Endometrial microvascular endothelial cells (primary cell): ENCODE data around the gene TCF15. TPM values are rescaled to one million over a fixed set of nuclear protein-coding genes. Genes with fewer than 3 reads are reported as not detected.

Experiments
- in situ Hi-C: cut with HindIII; loops from 2 replicates; pipeline ENCODE4 v1.10.0; 2017; ENCODE audit warnings: low sequenced_read_pairs, low pct_unique_long_range_greater_than_20kb; ENCODE audit errors: inconsistent ontology term
- total RNA-seq: library from RNA; depleted of rRNA; stranded (reverse); fragments of >200 nt; gene quantifications from one replicate; pipeline ENCODE4 v1.2.3, GENCODE V29; 2015; ENCODE audit errors: inconsistent ontology term

Gene TCF15, protein sequence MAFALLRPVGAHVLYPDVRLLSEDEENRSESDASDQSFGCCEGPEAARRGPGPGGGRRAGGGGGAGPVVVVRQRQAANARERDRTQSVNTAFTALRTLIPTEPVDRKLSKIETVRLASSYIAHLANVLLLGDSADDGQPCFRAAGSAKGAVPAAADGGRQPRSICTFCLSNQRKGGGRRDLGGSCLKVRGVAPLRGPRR
- total RNA-seq = 4.7 TPM

DNA sequence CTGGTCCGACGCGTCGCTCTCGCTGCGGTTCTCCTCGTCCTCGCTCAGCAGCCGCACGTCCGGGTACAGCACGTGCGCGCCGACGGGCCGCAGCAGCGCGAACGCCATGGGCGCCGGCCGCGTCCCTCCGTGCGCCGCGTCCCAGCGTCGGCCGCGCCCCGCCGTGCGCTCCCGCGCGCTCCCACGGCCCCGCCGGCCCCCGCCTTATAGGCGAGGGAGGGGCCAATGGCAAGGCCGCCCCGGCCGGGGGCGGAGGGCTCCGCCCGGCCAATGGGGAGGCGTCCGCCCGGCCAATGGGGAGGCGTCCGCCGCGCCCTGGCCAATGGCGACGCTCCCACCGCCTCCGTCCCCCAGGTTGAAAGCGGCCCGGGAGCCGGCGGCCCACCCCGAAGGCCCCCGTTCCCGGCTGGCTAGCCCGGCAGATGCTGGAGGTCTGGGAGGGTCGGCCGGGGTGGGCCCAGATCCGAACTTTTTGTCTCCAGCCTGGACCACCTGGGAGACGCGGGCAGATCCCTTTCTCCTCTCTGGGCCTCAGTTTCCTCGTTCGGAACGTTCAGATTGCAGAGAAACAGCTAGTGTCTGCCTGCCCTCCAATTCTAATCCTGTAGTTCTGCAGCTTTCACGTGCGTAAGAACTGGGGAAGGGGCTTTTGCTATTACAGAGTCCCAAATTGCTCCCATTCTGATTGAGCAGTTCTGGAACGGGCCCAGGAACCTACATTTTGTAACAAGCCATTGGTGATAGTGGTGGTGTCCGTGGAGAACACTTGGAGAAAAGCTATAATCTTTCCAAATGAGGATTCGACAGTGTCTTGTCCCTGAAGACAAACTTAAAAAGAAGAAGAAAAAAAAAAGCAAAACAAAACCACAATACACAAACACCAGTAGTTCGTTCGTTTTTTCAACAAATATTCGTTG lies at the start of gene TCF15:
Gene TCF15, minus strand, starts transcription at position 180 of the 917 bp plus-strand sequence. Its CDS starts 72 bp downstream, at position 108.
- in situ Hi-C loops = no loop called here

DNA sequence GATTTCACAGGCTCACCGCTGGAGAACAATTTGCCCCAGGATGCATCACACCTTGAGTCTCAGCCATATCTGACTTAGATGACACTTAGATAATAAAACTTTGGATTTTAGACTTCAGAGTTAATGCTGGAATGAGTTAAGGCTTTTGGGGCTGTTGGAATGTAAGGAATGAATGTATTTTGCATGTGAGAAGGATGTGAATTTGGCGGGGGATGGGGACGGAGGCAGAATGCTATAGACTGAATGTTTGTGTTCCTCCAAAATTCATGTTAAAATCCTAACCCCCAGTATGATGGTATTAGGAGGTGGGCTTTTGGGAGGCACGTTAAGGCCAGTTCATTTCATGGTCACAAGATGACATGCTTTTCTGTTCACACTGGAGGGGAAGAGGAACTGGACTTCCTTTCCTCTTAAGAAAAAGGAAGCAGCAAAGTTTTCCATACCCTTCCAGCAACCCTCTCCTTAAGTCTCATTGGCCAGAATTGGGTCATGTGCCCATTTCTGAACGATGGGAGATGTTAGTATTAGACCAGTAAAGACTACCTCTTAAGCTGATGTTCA lies 48.7 kb upstream of the TCF15 start:
- in situ Hi-C loops = no loop called here

DNA sequence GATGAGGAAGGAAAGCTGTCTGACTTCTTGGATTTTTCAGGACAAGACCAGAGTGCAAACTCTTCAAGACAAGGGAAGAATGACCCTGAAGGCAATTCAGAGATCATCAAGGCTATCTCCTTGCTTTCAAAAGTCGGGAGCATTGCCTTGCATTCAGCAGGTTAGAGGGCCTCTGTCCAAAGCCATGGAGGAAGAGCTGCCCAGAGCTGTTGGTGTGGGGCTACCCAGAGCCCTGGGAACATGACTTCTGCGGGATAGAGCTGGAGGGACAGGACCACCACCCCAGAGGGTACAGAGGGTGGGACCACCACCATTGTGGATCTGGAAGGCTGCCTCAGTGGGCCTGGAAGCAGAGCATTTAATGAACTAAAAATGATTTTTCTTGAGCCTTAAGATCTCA lies 48.1 kb upstream of the TCF15 start:
- in situ Hi-C loops = no loop called here

DNA sequence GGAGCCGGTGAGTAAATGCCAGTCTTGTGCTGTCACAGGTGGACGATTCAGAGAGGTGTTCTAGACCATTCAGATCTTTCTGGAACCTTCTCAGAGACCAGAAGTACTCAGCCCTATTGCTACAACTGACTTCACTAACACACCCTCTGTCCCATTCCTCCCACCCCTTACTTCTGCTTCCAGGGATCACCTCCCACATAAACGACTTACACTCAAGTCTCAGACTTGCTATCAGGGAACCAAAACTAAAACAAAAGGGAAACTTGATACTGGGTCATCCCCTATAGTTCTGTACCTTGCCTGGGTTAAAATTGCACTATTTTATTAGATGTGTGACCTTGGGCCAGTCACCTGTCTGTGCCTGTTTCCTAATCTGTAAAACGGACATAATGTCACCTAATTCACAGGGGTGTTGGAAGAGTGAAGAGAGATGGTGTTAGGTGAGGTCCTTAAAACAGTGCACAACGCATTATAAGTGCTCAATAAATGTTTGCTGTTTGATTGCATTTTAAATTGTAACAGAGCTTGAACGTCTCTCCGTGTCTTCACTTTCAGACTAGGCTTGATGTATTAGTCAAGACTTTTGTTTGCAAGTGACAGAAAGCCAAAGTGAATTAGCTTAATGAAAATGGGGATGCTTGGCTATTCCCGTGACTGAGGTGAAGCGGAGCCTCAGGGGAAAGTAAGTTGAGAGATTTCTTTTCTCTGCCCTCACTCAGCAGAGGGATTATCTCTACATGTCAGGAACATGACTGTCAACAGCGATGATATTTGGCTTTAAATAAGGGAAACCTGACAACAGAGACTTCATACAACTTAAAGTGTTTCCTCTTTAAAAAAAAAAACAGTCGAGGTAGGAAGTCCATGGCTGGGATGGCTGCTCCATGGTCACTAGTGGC lies 45.9 kb upstream of the TCF15 start:
- in situ Hi-C loops = no loop called here

- in situ Hi-C loops = no loop called here
Measured at GRCh38 chr20:654417-654750, 44.3 kb upstream of the TCF15 start.

DNA sequence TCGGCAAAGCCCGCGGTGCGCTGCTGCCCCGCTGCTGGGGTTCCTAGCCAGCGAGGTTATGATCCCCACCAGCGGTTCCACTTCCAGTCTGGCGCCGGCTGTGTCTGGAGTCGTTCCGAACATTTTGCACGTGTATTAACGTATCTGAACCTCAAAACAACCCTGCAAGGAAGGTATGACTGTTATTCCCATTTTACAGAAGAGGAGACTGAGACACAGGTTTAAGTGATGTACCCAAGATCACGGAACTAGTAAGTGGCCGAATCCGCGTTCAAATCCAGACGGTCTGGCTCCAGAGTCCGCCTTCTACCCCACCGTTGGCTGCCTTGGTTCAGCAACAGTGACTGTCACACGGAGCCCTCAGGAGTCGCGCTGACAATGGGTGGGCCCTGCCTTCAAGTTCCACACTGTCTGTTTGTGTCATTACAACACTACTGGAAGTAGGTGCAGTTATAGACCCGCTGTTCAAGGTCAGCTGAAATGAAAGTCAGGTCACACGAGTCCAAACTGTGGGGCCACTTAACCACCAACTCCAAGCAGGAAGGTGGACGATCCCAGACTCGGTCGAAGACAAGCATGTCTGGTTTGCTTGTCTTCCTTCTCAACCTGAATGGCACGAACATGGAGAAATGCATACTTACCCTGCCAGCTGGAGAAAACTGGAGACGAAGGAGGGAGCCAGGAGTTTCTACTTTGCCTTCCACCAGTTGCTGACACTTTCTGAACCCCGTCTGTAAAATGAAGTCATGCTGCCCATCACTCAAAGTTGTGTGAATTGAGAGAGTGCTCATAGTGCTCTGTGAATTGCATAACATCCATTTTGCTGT lies 43.7 kb upstream of the TCF15 start:
- in situ Hi-C loops = no loop called here

DNA sequence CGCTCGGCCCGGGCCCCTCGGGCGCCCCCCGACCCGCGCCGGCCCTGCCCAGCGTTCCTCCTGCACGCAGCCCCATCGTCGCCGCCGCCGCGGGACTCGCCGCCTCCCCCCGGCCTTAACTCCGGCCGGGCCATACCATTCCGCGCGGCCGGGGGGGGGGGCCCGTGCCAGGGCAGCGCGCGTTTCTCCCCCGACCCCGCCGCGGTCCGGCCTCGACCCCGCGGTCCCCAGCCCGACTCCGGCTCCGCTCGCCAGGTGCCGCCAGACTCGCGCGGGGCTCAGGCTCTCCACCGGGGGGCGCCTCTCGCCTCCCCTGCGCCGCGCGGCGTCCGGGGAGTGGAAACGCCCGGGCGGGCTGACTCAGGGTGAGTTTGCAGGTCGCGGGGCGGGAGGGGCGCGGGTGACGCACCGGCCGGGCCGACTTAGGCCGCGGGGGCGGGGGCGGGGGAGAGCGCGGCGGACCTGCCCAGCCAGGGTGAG lies 43.0 kb upstream of the TCF15 start, which contains the start of gene SRXN1:
Gene SRXN1, minus strand, starts transcription at position 91 of the 480 bp plus-strand sequence. Its CDS starts 15 bp downstream, at position 76.
- in situ Hi-C loops = no loop called here

GRCh38 chr20:652615-653109 lies 42.6 kb upstream of the TCF15 start:
- in situ Hi-C loops = no loop called here

DNA sequence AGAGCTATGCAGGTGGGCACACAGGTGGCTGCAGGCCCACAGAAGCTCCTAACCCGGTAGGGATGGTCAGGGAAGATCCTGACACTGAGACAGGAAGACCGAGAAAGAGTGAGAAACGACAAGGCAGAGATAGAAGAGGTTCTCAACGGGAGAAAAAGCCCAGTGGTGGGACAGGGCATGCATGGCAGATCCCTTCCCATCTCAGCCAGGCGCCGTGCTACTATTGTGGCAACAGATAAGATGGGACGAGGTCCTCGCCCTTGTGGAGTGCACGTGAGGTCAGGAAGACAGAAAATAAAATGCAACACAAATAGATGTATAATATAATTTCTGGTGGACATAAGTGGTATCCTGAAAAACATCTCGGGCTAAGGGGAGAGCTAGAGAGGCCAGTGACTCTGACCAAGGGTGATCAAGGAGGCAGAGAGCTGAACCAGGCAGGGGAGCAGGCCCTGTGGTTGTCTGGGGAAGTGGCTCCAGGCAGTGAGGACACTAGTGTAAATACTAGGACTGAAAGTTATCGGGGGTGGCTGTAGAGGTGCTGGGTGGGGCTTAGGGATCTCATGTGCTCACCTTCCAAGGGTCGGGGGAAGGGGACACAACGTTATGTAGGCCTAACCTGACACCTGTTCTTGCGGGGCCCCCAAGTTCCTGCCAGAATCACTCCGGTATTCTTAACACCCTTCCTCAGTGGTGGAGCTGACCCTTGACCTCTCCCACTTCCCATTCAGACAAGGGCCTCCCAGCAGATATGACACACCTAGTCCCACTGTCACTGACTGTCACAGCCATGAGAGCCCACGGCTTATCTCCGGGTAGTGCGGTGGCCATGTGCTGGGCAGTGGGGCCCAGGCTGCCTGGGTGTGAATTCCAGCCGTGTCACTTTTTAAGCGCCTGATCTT lies 41.9 kb upstream of the TCF15 start:
- in situ Hi-C loops = no loop called here

DNA sequence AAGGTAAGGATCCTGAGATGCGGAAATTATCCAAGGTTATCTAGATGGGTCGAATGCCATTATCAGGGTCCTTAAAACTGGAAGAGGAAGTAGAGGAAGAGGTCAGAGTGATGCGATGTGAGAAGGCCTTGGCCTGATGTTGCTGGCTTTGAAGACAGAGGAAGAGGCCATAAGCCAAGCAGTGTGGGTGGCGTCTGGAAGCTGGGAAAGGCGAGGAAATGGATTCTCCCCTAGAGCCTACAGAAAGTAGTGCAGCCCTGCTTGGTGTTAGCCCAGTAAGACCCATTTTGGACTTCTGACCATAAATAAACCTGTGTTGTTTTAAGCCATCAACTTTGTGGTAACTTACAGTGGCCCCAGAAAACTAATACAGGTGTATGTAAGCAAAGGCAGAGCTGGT lies 40.8 kb upstream of the TCF15 start:
- in situ Hi-C loops = no loop called here

GRCh38 chr20:650281-650680 lies 40.2 kb upstream of the TCF15 start:
- in situ Hi-C loops = no loop called here

DNA sequence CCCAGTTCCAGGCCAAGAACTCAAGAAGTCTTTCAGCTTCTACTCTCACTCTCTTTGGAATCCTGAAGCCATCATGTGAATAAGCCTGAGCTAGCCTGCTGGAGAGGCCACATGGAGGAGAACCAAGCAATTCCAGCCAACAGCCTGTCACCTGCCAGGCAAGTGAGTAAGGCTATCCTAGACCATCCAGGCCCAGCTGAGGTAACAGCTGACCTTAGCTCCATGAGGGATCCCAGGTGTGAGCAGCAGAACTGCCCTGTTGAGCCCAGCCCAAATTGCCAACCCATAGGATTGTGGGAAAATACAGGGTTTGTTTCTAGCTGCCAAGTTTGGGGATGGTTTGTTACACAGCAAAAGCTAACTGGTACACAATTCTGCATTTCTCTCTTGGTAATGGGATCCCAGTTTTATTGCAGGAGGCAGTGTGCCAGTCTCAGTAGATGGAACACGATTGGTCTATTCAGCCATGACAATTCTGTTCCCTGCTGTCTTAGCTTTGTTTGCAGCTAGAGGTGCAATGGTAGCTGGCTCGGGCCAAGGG lies 37.4 kb upstream of the TCF15 start:
- in situ Hi-C loops = no loop called here

DNA sequence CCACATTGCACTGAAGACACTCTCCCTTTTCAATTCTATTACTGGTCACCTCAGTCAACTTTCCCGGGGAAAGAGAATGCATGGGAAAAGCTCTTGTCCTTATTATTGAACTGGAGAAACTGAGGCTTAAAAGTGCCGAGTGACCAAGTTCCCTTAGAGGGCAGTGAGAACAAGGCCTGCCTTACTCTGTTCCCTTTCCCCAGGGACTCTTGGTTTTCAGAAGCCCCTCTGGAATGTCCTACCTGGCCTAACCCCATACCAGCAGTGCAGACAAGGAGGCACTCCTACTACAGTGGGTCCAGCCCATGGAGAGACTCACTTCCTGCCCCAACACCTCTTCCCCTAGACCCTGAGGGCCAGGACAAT lies 36.7 kb upstream of the TCF15 start:
- in situ Hi-C loops = no loop called here

GRCh38 chr20:646107-646867 lies 36.2 kb upstream of the TCF15 start:
- in situ Hi-C loops = no loop called here

GRCh38 chr20:645318-646106 lies 35.4 kb upstream of the TCF15 start:
- in situ Hi-C loops = no loop called here
